Glomerular visceral epithelial cell (primary cell): ENCODE measurements around the gene PEDS1.
A peak's percentile ranks its signal among the peaks of the same experiment; 100 is the strongest.
"Not testable (repeated sequence)": the region's sequence is repeated elsewhere in the genome, so short reads cannot be mapped to it uniquely, and the experiment has no call there.

Source experiments
- DNase-seq: peaks from one replicate; pipeline ENCODE4 v3.0.0-alpha.2; 2016; ENCODE audit errors: extremely low spot score

The PEDS1 gene

GRCh38 chr20:50115041-50115512 lies 38.4 kb downstream of the PEDS1 start:
- DNase-seq: no peak

- DNase-seq: no peak
These were observed 39.9 kb downstream of the PEDS1 start for GRCh38 chr20:50113420-50114224.

GRCh38 chr20:50112512-50113419 lies 40.8 kb downstream of the PEDS1 start, which contains the start of gene UBE2V1:
Gene UBE2V1 (minus strand): TSS chr20:50113150. CDS start chr20:50113128, 22 bp downstream.
- peak; percentile 91 for DNase-seq

GRCh38 chr20:50111829-50112495 lies 41.6 kb downstream of the PEDS1 start:
- DNase-seq: no peak

GRCh38 chr20:50111120-50111828 lies 42.2 kb downstream of the PEDS1 start:
- DNase-seq: peak; percentile 59

GRCh38 chr20:50110141-50111047 lies 43.1 kb downstream of the PEDS1 start:
- peak; percentile 63 for DNase-seq

- no peak for DNase-seq
These were observed 44.8 kb downstream of the PEDS1 start for GRCh38 chr20:50108556-50109235.

GRCh38 chr20:50107796-50108331 lies 45.7 kb downstream of the PEDS1 start:
- DNase-seq: no peak

- DNase-seq: no peak
These were observed 46.4 kb downstream of the PEDS1 start for GRCh38 chr20:50107086-50107660.

- DNase-seq: not testable (repeated sequence)
These were observed 46.9 kb downstream of the PEDS1 start for GRCh38 chr20:50106669-50107068.
